Endothelial cell of umbilical vein (primary cell): ENCODE measurements around the gene FYCO1. TPM values are rescaled to one million over a fixed set of nuclear protein-coding genes. Genes with fewer than 3 reads are reported as not detected.
A peak's percentile ranks its signal among the peaks of the same experiment; 100 is the strongest.

Experiments used
- BruUV-seq: library from RNA; stranded (reverse); fragments of 400-500 nt; replicated peaks from 2 replicates; lab custom pipeline; 2021; lab: Mats Ljungman, UMichigan
- CTCF ChIA-PET: fragments of 300-600, 350-600 bp; sonication (Branson Sonifier 250); formaldehyde crosslinking; loops from one replicate; lab custom pipeline; 2021; ENCODE audit warnings: antibody characterized with exemption, inconsistent platforms; lab: Charles Lee
- POLR2A ChIA-PET: fragments of 300-600, 350-600 bp; sonication (Branson Sonifier 250); formaldehyde crosslinking; loops from one replicate; lab custom pipeline; 2021; ENCODE audit warnings: antibody characterized with exemption, inconsistent platforms; lab: Charles Lee
- DNase-seq: peaks from one replicate; pipeline ENCODE4 v3.0.0-alpha.2; 2011; ENCODE audit warnings: low read depth, low spot score
- FAIRE-seq: peaks from 2 replicates; lab custom pipeline; 2011; peaks lifted over from hg19 to GRCh38; lab: Jason Lieb, UNC
- H2AFZ ChIP-seq: 2 replicates; pipeline ENCODE4 v1.6.0; 2012; ENCODE audit warnings: low read depth, low read length, control low read depth, inconsistent platforms
- H3K27ac ChIP-seq: 2 replicates; pipeline ENCODE4 v1.5.1; 2011; ENCODE audit warnings: low read depth, mild to moderate bottlenecking, control low read depth, low read length, moderate library complexity; ENCODE audit not compliant: insufficient read depth
- H3K27me3 ChIP-seq, 2 experiments: 2 replicates each; pipeline versions ENCODE4 v1.6.0 to v1.6.1; 2011; ENCODE audit warnings: low read length in 2 of 2, mixed read lengths in 1 of 2; ENCODE audit not compliant: control insufficient read depth in 2 of 2, insufficient read depth in 2 of 2
- H3K36me3 ChIP-seq, 2 experiments: 2 replicates in 1 of 2; 3 replicates in 1 of 2; pipeline ENCODE4 v1.5.1; 2011; ENCODE audit warnings: low read length in 2 of 2, mild to moderate bottlenecking in 1 of 2, moderate library complexity in 1 of 2; ENCODE audit not compliant: control insufficient read depth in 2 of 2, insufficient read depth in 2 of 2; ENCODE audit errors: extremely low read depth in 1 of 2
- H3K4me1 ChIP-seq: 3 replicates; pipeline ENCODE4 v1.5.1; 2011; ENCODE audit warnings: mild to moderate bottlenecking, low read length; ENCODE audit not compliant: control insufficient read depth, insufficient read depth; ENCODE audit errors: extremely low read depth
- H3K4me2 ChIP-seq: 2 replicates; pipeline ENCODE4 v1.6.1; 2011; ENCODE audit warnings: low read length, control low read depth, mixed read lengths; ENCODE audit not compliant: insufficient read depth
- H3K4me3 ChIP-seq, 3 experiments: fragments of 200-600 bp in 1 of 3; sonication (generic), shearing (Covaris generic) in 1 of 3; replicated peaks in 1 of 3; 2 replicates each; pipeline ENCODE4 v1.5.1; 2011 to 2016; ENCODE audit warnings: control low read depth in 3 of 3, low read length in 3 of 3, mild to moderate bottlenecking in 2 of 3, inconsistent platforms in 1 of 3, low read depth in 1 of 3, moderate library complexity in 1 of 3; ENCODE audit not compliant: insufficient read depth in 1 of 3
- H3K79me2 ChIP-seq: 2 replicates; pipeline ENCODE4 v1.6.0; 2012; ENCODE audit warnings: low read length, inconsistent platforms; ENCODE audit not compliant: control insufficient read depth, insufficient read depth
- H3K9ac ChIP-seq: replicated peaks from 2 replicates; pipeline ENCODE3; 2011; ENCODE audit warnings: low read length, control low read depth; ENCODE audit not compliant: insufficient read depth; ENCODE audit errors: extremely low read depth
- H3K9me1 ChIP-seq: replicated peaks from 3 replicates; pipeline ENCODE4 v1.6.0; 2011; ENCODE audit warnings: mild to moderate bottlenecking, low read length; ENCODE audit not compliant: control insufficient read depth, insufficient read depth; ENCODE audit errors: extremely low read depth
- H3K9me3 ChIP-seq: replicated peaks from 2 replicates; pipeline ENCODE4 v1.5.1; 2012; ENCODE audit warnings: low read length, inconsistent platforms; ENCODE audit not compliant: control insufficient read depth, insufficient read depth
- H4K20me1 ChIP-seq: replicated peaks from 2 replicates; pipeline ENCODE3; 2011; ENCODE audit warnings: mild to moderate bottlenecking, low read length; ENCODE audit not compliant: control insufficient read depth, insufficient read depth; ENCODE audit errors: extremely low read depth
- CTCF ChIP-seq, 2 donors: IDR thresholded peaks; 1 replicate in 1 of 2; 2 replicates in 1 of 2; pipeline ENCODE4 v1.5.1; 2011; ENCODE audit warnings: low read length in 2 of 2, mild to moderate bottlenecking in 2 of 2, moderate library complexity in 2 of 2, control low read depth in 1 of 2, inconsistent platforms in 1 of 2, low read depth in 1 of 2; ENCODE audit not compliant: insufficient read depth in 1 of 2; ENCODE audit errors: extremely low read depth in 1 of 2
- MAX ChIP-seq: IDR thresholded peaks from 2 replicates; pipeline ENCODE4 v1.6.1; 2011; ENCODE audit not compliant: insufficient read depth, insufficient read length
- dilution Hi-C: fragments of 300-500 bp; cut with MboI; formaldehyde crosslinking; loops from one replicate; pipeline ENCODE4 v1.15.0; 2019; ENCODE audit warnings: low sequenced_read_pairs; ENCODE audit not compliant: extremely low pct_ligation_motif_present
- intact Hi-C: fragments of 100-400 bp; cut with micrococcal nuclease; formaldehyde crosslinking; loops from one replicate; pipeline ENCODE4 v1.10.0; 2022
- polyA plus RNA-seq, 4 experiments: library from polyadenylated mRNA; depleted of rRNA in 3 of 4; stranded (reverse) in 3 of 4; unstranded in 1 of 4; fragments of >200 nt; gene quantifications; 2 replicates each; pipeline versions ENCODE4 v1.2.1 to v1.2.3, GENCODE V29; 2011 to 2012; ENCODE audit warnings: missing spikeins in 1 of 4
- total RNA-seq: library from RNA; stranded (reverse); gene quantifications from 2 replicates; pipeline ENCODE4 v1.2.3, GENCODE V29; 2021

Gene FYCO1
- total and polyA plus RNA-seq, 2 donors (not counting 3 experiments of a cell fraction or from before 2014, with no cell fraction given) = 13.9 to 20.8 TPM

- ChIA-PET CTCF (no interaction called here), POLR2A (no interaction called here)
- Histone ChIP-seq H3K9ac (peak overlapping the region; percentile 88), H3K4me1 (peaks cover 7% of the 10 kb centered on the region), H3K27ac (peak overlapping the region; percentile 44), H3K9me3 (no peaks in the 10 kb centered on the region), H3K79me2 (peaks cover 27% of the 10 kb centered on the region), H3K27me3 (peaks cover 0 to 2% of the 10 kb centered on the region in 2 experiments), H3K4me3 (peak overlapping the region; percentile 85 to 97 (median 97)), H4K20me1 (no peaks in the 10 kb centered on the region), H2AFZ (peak overlapping the region; percentile 98), H3K4me2 (peak overlapping the region; percentile 89), H3K36me3 (no peaks in the 10 kb centered on the region), H3K9me1 (no peaks in the 10 kb centered on the region)
- FAIRE-seq = peak; percentile 18
- TF ChIP-seq MAX = peak; percentile 67
- no peak for TF ChIP-seq CTCF (IDR thresholded peaks at IDR 0.05; ENCODE audit: extremely low read depth in 1 of 2, insufficient read depth in 1 of 2, low read depth in 1 of 2, low read length in 2 of 2)
- intact Hi-C loops = loop anchor here (1.0 to 5.0 kb wide), 3 partner anchors 7 to 418 kb away; no protein-coding TSS in a partner anchor
- DNase-seq = no peak
- BruUV-seq = no TSS peak
- dilution Hi-C loops = no loop called here
These were observed 997 bp downstream of the FYCO1 start for GRCh38 chr3:45994419-45995235.
